Measurements from ENCODE around the gene ACO2. TPM values are rescaled to one million over a fixed set of nuclear protein-coding genes. Genes with fewer than 3 reads are reported as not detected.
A peak's percentile ranks its signal among the peaks of the same experiment; 100 is the strongest.

ACO2 gene
- total RNA-seq, 2 experiments from 2014 or later: 61.5 to 107 TPM

DNA sequence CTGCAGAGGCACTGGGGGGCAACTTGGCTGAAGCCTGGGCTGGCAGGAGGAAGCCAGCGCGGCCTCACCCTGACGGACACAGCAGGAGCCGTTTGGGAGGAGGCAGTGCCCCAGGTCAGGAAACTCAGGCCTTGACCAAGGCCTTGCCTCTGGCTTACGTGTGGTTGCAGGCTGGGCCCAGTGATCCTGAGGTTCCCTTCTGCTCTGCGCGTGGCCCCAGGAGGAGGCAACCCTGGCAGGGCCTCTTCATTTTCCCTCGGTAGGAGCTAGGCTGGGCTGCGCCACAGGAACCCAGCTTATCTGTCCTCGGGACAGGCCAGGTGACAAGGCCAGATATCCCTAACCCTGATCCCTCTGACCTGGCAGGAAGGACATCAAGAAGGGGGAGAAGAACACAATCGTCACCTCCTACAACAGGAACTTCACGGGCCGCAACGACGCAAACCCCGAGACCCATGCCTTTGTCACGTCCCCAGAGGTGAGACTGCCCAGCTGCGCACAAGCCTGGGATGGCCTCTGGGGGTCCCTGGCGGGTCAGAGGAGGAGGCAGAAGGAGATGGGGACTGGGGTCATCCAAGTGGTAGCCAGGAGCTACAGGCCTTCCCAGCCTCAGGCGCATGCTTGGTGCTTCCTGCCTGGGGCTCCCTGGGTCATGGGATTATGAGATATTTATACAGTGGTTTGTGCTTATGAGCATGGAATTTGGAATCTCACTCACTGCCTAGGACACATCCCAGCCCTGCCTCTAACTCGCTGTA, 54.7 kb downstream of the ACO2 start:
- peaks cover 88% of the 10 kb centered on the region for H3K36me3 ChIP-seq (ENCODE audit: insufficient read depth, low read length)
- H3K79me2 ChIP-seq (ENCODE audit: insufficient read depth, low read depth, low read length): no peaks in the 10 kb centered on the region
- DNase-seq (ENCODE audit: low spot score): no peak
- no peak overlapping the region for H3K4me2 ChIP-seq (ENCODE audit: low read length)
- intact Hi-C loops (cut with micrococcal nuclease; ENCODE audit: unreplicated experiment): no loop called here
- no peaks in the 10 kb centered on the region for H4K20me1 ChIP-seq (ENCODE audit: insufficient read depth, low read length)
- no peak overlapping the region for H3K4me3 ChIP-seq (ENCODE audit: low read depth, low read length, poor library complexity, severe bottlenecking)
- H3K4me1 ChIP-seq (ENCODE audit: insufficient read depth, low read length, poor library complexity, severe bottlenecking): no peaks in the 10 kb centered on the region
- TF ChIP-seq, protein P1, sequence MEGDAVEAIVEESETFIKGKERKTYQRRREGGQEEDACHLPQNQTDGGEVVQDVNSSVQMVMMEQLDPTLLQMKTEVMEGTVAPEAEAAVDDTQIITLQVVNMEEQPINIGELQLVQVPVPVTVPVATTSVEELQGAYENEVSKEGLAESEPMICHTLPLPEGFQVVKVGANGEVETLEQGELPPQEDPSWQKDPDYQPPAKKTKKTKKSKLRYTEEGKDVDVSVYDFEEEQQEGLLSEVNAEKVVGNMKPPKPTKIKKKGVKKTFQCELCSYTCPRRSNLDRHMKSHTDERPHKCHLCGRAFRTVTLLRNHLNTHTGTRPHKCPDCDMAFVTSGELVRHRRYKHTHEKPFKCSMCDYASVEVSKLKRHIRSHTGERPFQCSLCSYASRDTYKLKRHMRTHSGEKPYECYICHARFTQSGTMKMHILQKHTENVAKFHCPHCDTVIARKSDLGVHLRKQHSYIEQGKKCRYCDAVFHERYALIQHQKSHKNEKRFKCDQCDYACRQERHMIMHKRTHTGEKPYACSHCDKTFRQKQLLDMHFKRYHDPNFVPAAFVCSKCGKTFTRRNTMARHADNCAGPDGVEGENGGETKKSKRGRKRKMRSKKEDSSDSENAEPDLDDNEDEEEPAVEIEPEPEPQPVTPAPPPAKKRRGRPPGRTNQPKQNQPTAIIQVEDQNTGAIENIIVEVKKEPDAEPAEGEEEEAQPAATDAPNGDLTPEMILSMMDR (conservative IDR thresholded peaks at IDR 0.05; ENCODE audit: low read length): no peak
- no peak for TF ChIP-seq EZH2phosphoT487 (IDR thresholded peaks at IDR 0.05; ENCODE audit: borderline replicate concordance, low read depth, low read length)
- ChIA-PET POLR2A (no interaction called here), CTCF (ENCODE audit: unreplicated experiment) (no interaction called here)
- no peak overlapping the region for H3K27ac ChIP-seq (ENCODE audit: low read depth, low read length, poor library complexity, severe bottlenecking)
- BruUV-seq (replicated peaks): no TSS peak
- no peaks in the 10 kb centered on the region for H3K9me3 ChIP-seq (ENCODE audit: low read length)
- H3K9me2 ChIP-seq (ENCODE audit: insufficient read depth, low read length): no peaks in the 10 kb centered on the region
- no peak overlapping the region for H2AFZ ChIP-seq (ENCODE audit: low read length)

DNA sequence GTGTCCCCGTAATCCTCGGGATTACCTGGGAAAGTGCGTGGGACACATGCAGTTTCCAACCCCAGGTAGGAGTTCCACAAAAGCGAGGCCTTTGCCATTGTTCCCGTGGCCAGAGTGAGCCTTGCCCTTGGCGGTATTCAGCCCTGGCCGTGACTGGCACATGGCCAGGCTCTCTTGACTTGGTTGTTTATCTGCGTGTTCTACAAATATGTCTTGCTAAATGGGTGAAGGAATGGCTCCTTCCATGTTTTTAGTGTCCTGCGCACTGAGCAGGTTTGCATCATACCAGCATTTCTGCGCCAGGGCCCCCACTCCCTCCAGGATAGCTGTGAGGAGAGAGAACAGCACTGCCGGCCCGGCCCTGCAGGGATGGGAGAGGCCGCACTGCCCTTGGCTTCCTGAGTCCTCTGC, 55.3 kb downstream of the ACO2 start:
- BruUV-seq (replicated peaks): no TSS peak
- Histone ChIP-seq H3K27ac (ENCODE audit: low read depth, low read length, poor library complexity, severe bottlenecking) (no peak overlapping the region), H2AFZ (ENCODE audit: low read length) (no peak overlapping the region), H3K36me3 (ENCODE audit: insufficient read depth, low read length) (peaks cover 88% of the 10 kb centered on the region), H3K79me2 (ENCODE audit: insufficient read depth, low read depth, low read length) (no peaks in the 10 kb centered on the region), H3K9me3 (ENCODE audit: low read length) (no peaks in the 10 kb centered on the region), H3K4me1 (ENCODE audit: insufficient read depth, low read length, poor library complexity, severe bottlenecking) (no peaks in the 10 kb centered on the region), H3K4me2 (ENCODE audit: low read length) (no peak overlapping the region), H3K4me3 (ENCODE audit: low read depth, low read length, poor library complexity, severe bottlenecking) (no peak overlapping the region), H3K9me2 (ENCODE audit: insufficient read depth, low read length) (no peaks in the 10 kb centered on the region), H4K20me1 (ENCODE audit: insufficient read depth, low read length) (no peaks in the 10 kb centered on the region)
- intact Hi-C loops (cut with micrococcal nuclease; ENCODE audit: unreplicated experiment): no loop called here
- TF ChIP-seq EZH2phosphoT487 (IDR thresholded peaks at IDR 0.05; ENCODE audit: borderline replicate concordance, low read depth, low read length): no peak
- TF ChIP-seq, protein P1 (conservative IDR thresholded peaks at IDR 0.05; ENCODE audit: low read length): no peak
- no peak for DNase-seq (ENCODE audit: low spot score)
- ChIA-PET CTCF (ENCODE audit: unreplicated experiment) (no interaction called here), POLR2A (no interaction called here)

DNA sequence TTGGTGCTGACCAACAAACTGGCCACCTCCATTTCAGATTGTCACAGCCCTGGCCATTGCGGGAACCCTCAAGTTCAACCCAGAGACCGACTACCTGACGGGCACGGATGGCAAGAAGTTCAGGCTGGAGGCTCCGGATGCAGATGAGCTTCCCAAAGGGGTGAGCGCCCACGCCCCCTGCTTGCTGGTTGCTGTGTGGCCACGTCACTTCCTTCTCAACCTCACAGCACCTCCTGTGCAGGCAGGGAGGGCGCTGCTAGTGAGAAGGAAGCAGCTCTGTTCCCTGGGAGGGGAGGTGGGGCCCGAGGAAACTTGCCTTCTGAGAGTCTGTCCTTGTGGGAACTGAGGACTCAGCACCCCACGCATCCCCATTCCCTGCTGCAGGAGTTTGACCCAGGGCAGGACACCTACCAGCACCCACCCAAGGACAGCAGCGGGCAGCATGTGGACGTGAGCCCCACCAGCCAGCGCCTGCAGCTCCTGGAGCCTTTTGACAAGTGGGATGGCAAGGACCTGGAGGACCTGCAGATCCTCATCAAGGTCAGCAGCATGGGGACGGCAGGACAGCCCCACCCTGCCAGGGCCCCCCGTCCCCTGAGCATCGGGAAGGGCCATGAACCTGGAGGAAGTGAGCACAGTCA, 56.0 kb downstream of the ACO2 start:
- BruUV-seq (replicated peaks): no TSS peak
- no peak for DNase-seq (ENCODE audit: low spot score)
- H3K36me3 ChIP-seq (ENCODE audit: insufficient read depth, low read length): peaks cover 89% of the 10 kb centered on the region
- no peaks in the 10 kb centered on the region for H3K4me1 ChIP-seq (ENCODE audit: insufficient read depth, low read length, poor library complexity, severe bottlenecking)
- H2AFZ ChIP-seq (ENCODE audit: low read length): no peak overlapping the region
- no peak overlapping the region for H3K27ac ChIP-seq (ENCODE audit: low read depth, low read length, poor library complexity, severe bottlenecking)
- H3K4me2 ChIP-seq (ENCODE audit: low read length): no peak overlapping the region
- no peaks in the 10 kb centered on the region for H3K9me2 ChIP-seq (ENCODE audit: insufficient read depth, low read length)
- H3K4me3 ChIP-seq (ENCODE audit: low read depth, low read length, poor library complexity, severe bottlenecking): no peak overlapping the region
- POLR2A ChIA-PET: interaction anchor here (1.2 kb wide), 1 partner anchor 56 kb away, joined by 3 read pairs; the partner anchor contains the start of genes ACO2 and PHF5A
- intact Hi-C loops (cut with micrococcal nuclease; ENCODE audit: unreplicated experiment): no loop called here
- TF ChIP-seq EZH2phosphoT487 (IDR thresholded peaks at IDR 0.05; ENCODE audit: borderline replicate concordance, low read depth, low read length): no peak
- TF ChIP-seq, protein P1 (conservative IDR thresholded peaks at IDR 0.05; ENCODE audit: low read length): 0 out of 2 replicates have a peak, but pooled peaks have one; percentile 17
- H4K20me1 ChIP-seq (ENCODE audit: insufficient read depth, low read length): no peaks in the 10 kb centered on the region
- CTCF ChIA-PET (ENCODE audit: unreplicated experiment): no interaction called here
- H3K9me3 ChIP-seq (ENCODE audit: low read length): no peaks in the 10 kb centered on the region
- no peaks in the 10 kb centered on the region for H3K79me2 ChIP-seq (ENCODE audit: insufficient read depth, low read depth, low read length)

All from OCI-LY7 (cell line).